Endometrial microvascular endothelial cells (primary cell): ENCODE data around the gene DNAJB6. TPM values are rescaled to one million over a fixed set of nuclear protein-coding genes. Genes with fewer than 3 reads are reported as not detected.

ENCODE experiments used
- in situ Hi-C: cut with HindIII; loops from 2 replicates; pipeline ENCODE4 v1.10.0; 2017; ENCODE audit warnings: low sequenced_read_pairs, low pct_unique_long_range_greater_than_20kb; ENCODE audit errors: inconsistent ontology term
- total RNA-seq: library from RNA; depleted of rRNA; stranded (reverse); fragments of >200 nt; gene quantifications from one replicate; pipeline ENCODE4 v1.2.3, GENCODE V29; 2015; ENCODE audit errors: inconsistent ontology term

The DNAJB6 gene
- total RNA-seq, 1 donor from 2014 or later: 132 TPM

GRCh38 chr7:157404845-157405481 lies 68.2 kb downstream of the DNAJB6 start:
- in situ Hi-C loops: no loop called here

- in situ Hi-C loops: no loop called here
Observed at GRCh38 chr7:157405501-157405900, 68.7 kb downstream of the DNAJB6 start.

GRCh38 chr7:157405914-157406810 lies 69.4 kb downstream of the DNAJB6 start:
- in situ Hi-C loops: no loop called here

GRCh38 chr7:157406971-157407370 lies 70.2 kb downstream of the DNAJB6 start:
- in situ Hi-C loops: no loop called here

GRCh38 chr7:157407512-157408257 lies 70.9 kb downstream of the DNAJB6 start:
- in situ Hi-C loops: no loop called here

- in situ Hi-C loops: no loop called here
Observed at GRCh38 chr7:157408258-157409101, 71.7 kb downstream of the DNAJB6 start.

- in situ Hi-C loops: no loop called here
Observed at GRCh38 chr7:157409149-157409752, 72.4 kb downstream of the DNAJB6 start.

GRCh38 chr7:157409753-157410727 lies 73.2 kb downstream of the DNAJB6 start:
- in situ Hi-C loops: no loop called here

GRCh38 chr7:157410831-157411556 lies 74.2 kb downstream of the DNAJB6 start:
- in situ Hi-C loops: no loop called here

GRCh38 chr7:157411580-157411979 lies 74.8 kb downstream of the DNAJB6 start:
- in situ Hi-C loops: no loop called here

- in situ Hi-C loops: no loop called here
Observed at GRCh38 chr7:157412021-157412443, 75.2 kb downstream of the DNAJB6 start.

- in situ Hi-C loops: no loop called here
Observed at GRCh38 chr7:157412491-157413180, 75.8 kb downstream of the DNAJB6 start.

- in situ Hi-C loops: no loop called here
Observed at GRCh38 chr7:157413881-157414701, 77.3 kb downstream of the DNAJB6 start.

- in situ Hi-C loops: no loop called here
Observed at GRCh38 chr7:157414702-157415096, 77.9 kb downstream of the DNAJB6 start.

- in situ Hi-C loops: no loop called here
Observed at GRCh38 chr7:157415486-157415885, 78.7 kb downstream of the DNAJB6 start.
